A549 treated with RU486 at 1 μM for 4 hours (cell line): ENCODE results near the gene CRYBA4. TPM values are rescaled to one million over a fixed set of nuclear protein-coding genes. Genes with fewer than 3 reads are reported as not detected.

Experiments
- total RNA-seq: library from RNA; stranded (reverse); fragments of 200-300 nt; extraction: Qiagen RNA extraction; gene quantifications from 5 replicates; pipeline ENCODE4 v1.2.3, GENCODE V29; 2022; ENCODE audit warnings: low read depth

CRYBA4 gene
- total RNA-seq = not detected in 5 replicates

DNA sequence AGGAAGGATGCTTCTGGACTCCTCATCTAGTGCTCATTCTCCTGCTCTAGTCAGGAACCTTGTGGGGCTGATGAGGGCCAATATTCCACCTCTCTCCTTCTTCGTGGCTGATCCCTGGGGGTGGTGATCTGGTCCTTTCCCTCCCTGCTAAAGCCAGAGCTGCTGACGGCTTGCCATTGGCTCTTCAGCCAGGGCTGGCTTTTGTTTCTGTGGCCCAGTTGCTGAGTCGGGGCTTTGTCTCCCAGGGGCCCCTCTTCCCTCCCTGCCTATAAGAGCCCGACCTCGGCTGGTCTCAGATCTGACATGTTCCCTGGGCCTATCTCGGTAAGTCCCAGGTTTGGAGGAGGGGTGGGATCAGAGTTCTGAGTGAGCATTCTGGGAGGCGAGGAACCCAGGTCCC is at the start of gene CRYBA4:
Gene CRYBA4 (plus strand): TSS at position 301 of the 400 bp plus-strand sequence. CDS start 634 bp downstream, outside the sequence.

DNA sequence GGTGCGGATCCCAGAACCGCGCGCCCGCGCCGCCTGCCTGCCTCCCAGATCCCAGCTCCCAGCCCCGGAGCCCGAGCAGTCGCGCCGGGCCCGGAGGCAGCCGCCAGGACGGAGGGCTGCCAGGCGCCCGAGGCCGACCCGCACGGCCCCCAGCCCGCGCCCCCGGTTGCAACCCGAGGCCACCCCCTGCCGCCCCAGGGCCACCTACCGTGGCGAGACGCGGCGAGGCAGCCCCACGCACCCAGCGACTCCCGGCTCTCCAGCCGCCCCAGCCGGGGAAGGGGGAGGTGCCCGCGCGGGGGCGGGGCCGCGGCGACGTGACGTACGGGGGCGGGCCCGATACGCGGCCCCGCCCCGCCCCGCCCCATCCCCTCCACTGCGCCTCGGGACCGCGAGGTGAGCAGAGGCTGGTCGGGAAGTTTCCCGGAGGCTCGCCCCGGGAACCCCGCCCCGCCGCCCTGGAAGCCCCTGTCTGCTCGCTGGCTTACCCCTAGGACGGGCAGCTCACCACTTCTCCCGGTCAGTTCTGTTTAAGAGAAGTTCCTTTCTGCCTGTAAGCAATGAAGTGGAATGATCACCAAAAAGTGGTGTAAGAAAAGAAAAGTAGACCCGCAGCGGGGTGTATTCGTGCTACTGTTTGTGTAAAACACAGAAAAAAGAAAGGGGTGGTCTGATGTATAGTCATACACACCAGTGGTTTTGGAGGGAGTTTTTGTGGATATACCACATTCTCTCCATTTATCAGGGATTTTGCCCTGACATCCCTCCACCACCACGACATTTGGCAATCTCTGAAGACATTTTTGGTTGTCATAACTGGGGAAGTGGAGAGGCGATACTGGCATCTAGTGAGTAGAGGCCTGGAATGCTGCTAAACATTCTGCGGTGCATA is 31.7 kb upstream of the CRYBA4 start, which contains the start of gene TPST2:
Gene TPST2 (minus strand): TSS at position 288 of the 892 bp plus-strand sequence. CDS start 48,502 bp downstream, outside the sequence.

GRCh38 chr22:26617271-26618199 is 4.2 kb upstream of the CRYBA4 start, which contains the start of gene CRYBB1:
Gene CRYBB1 (minus strand): TSS chr22:26618027. CDS start chr22:26616319, 1,708 bp downstream.

DNA sequence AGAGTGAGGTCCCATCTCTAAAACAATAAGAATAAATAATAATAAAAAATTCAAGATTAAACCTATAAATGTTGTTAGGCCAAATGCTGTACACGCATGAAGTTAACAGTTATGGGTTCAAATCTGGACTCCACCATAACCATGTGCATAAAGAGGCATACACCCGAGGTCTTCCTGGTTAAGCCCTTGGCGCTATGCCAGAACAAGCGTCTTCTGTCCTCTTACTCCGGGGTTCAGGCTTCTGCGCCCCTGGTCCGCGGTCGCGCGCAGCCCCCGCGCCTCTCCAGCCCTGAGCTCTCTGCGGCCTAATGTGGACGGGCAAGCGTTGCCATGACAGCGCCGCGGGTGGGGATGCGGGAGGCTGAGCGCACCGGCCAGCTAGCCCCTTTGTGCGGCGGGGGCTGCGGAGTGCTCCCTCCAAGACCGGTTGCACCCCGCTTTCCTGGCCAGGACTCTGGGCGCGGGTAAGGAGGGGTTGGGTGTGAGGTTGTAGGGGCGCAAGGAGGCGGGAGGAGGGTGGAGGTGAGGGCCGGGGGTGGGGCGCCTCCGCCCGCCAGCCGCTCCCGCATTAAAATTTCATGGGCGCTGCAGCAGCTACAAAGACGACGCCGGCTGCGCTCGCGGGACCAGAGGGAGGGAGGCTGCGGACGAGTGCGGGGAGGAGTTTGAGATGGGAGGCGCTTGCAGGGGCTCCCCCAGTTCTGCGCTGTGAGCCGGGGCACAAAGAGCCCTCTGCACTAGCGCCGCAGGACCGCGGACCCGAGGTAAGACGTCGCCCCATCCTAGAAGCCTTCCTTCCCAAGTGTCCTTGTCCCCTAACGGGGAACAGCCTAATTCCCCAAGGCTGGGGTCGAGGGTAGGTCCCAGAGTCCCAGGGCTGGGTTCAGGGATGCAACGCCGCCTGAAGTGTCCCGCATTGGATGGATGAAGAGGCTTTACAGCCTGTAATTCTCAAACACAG is 35.4 kb downstream of the CRYBA4 start, which contains the start of gene MIAT:
Gene MIAT (plus strand): TSS at position 698 of the 961 bp plus-strand sequence.

Other genes with a start within 250 kb of the CRYBA4 start
- 0.83 to 1.3 TPM (median 1.0 TPM) in 5 replicates for gene ASPHD2, start 192.7 kb upstream of the CRYBA4 start, total RNA-seq
- 14.6 to 16.0 TPM (median 15.2 TPM) in 5 replicates for gene HPS4, start 138.2 kb upstream of the CRYBA4 start, total RNA-seq
- 19.5 to 34.3 TPM (median 23.7 TPM) in 5 replicates for gene SRRD, start 138.1 kb upstream of the CRYBA4 start, total RNA-seq
- 21.4 to 26.3 TPM (median 22.6 TPM) in 5 replicates for gene TFIP11, start 109.5 kb upstream of the CRYBA4 start, total RNA-seq
- 8.4 to 12.7 TPM (median 11.1 TPM) in 5 replicates for gene TPST2, start 31.8 kb upstream of the CRYBA4 start, total RNA-seq
- gene CRYBB1, start 3.9 kb upstream of the CRYBA4 start, total RNA-seq = not detected in 5 replicates
- gene MIAT, start 35.6 kb downstream of the CRYBA4 start, total RNA-seq = 0.13 to 0.85 TPM (median 0.34 TPM) in 5 replicates